HepG2 (cell line): ENCODE data around the gene AUH. TPM values are rescaled to one million over a fixed set of nuclear protein-coding genes. Genes with fewer than 3 reads are reported as not detected.

ENCODE experiments used
- HMG20B ChIP-seq: conservative IDR thresholded peaks from 2 replicates; pipeline ENCODE4 v1.6.1; 2016; ENCODE audit warnings: missing genetic modification reagents, missing compliant biosample characterization
- HMGA1 ChIP-seq: sonication (generic); formaldehyde crosslinking; conservative IDR thresholded peaks from 2 replicates; pipeline ENCODE4 v1.4.0; 2020; ENCODE audit warnings: missing genetic modification reagents
- PRMT3 ChIP-seq: sonication (generic); formaldehyde crosslinking; IDR thresholded peaks from 2 replicates; pipeline ENCODE4 v1.8.1; 2022; ENCODE audit warnings: low read depth, mild to moderate bottlenecking, moderate library complexity, missing genetic modification reagents, borderline replicate concordance
- RBAK ChIP-seq: sonication (generic); formaldehyde crosslinking; IDR thresholded peaks from 2 replicates; pipeline ENCODE4 v1.5.1; 2020; ENCODE audit warnings: mild to moderate bottlenecking, missing genetic modification reagents
- ZBTB3 ChIP-seq: sonication (generic); formaldehyde crosslinking; IDR thresholded peaks from 2 replicates; pipeline ENCODE4 v1.4.0; 2020; ENCODE audit warnings: low read depth, mild to moderate bottlenecking, moderate library complexity, missing genetic modification reagents, borderline replicate concordance
- ZNF317 ChIP-seq: sonication (generic); formaldehyde crosslinking; IDR thresholded peaks from 2 replicates; pipeline ENCODE4 v1.5.0; 2020; ENCODE audit warnings: mild to moderate bottlenecking, missing genetic modification reagents
- ZNF337 ChIP-seq: sonication (generic); formaldehyde crosslinking; IDR thresholded peaks from 2 replicates; pipeline ENCODE4 v1.5.1; 2020; ENCODE audit warnings: missing genetic modification reagents, low read depth, mild to moderate bottlenecking, borderline replicate concordance
- ZNF530 ChIP-seq: sonication (generic); formaldehyde crosslinking; IDR thresholded peaks from 2 replicates; pipeline ENCODE4 v1.5.0; 2020; ENCODE audit warnings: low read depth, mild to moderate bottlenecking, missing genetic modification reagents
- polyA plus RNA-seq, 8 experiments: library from polyadenylated mRNA; depleted of rRNA in 3 of 8; stranded (reverse) in 7 of 8; unstranded in 1 of 8; fragments of >200 nt; fragmentation: Illumina TruSeq in 4 of 8; extraction: Trizol in 4 of 8; gene quantifications; 2 replicates each; pipeline versions ENCODE4 v1.2.1 to v1.2.3, GENCODE V29; 2011 to 2016; ENCODE audit warnings: low read depth in 4 of 8, missing spikeins in 1 of 8, mixed read lengths in 1 of 8; ENCODE audit not compliant: insufficient read depth in 1 of 8
- total RNA-seq, 5 experiments: library from RNA; depleted of rRNA; stranded (reverse); fragments of >200 nt; fragmentation: Illumina TruSeq; extraction: Trizol; gene quantifications; 2 replicates each; pipeline ENCODE4 v1.2.3, GENCODE V29; 2016; ENCODE audit warnings: low read depth in 1 of 5
- TF ChIP-seq, protein P1 (sequence below): sonication (generic); formaldehyde crosslinking; conservative IDR thresholded peaks from 2 replicates; pipeline ENCODE4 v1.8.0; 2022; ENCODE audit warnings: mild to moderate bottlenecking, moderate library complexity, missing genetic modification reagents
- TF ChIP-seq, protein P2 (sequence below): sonication (generic); formaldehyde crosslinking; IDR thresholded peaks from 2 replicates; pipeline ENCODE4 v1.4.0; 2020; ENCODE audit warnings: mild to moderate bottlenecking, missing genetic modification reagents
- TF ChIP-seq, protein P3 (sequence below): sonication (generic); formaldehyde crosslinking; conservative IDR thresholded peaks from 2 replicates; pipeline ENCODE4 v1.4.0; 2020; ENCODE audit warnings: missing genetic modification reagents
- TF ChIP-seq, protein P4 (sequence below): fragments of 450-650 bp; IDR thresholded peaks from 2 replicates; pipeline ENCODE4 v1.6.1; 2017

The AUH gene
- total and polyA plus RNA-seq, 2 of the 13 experiments (the other 11 are each of a cell fraction or from before 2014, with no cell fraction given): 25.8 to 31.9 TPM

DNA sequence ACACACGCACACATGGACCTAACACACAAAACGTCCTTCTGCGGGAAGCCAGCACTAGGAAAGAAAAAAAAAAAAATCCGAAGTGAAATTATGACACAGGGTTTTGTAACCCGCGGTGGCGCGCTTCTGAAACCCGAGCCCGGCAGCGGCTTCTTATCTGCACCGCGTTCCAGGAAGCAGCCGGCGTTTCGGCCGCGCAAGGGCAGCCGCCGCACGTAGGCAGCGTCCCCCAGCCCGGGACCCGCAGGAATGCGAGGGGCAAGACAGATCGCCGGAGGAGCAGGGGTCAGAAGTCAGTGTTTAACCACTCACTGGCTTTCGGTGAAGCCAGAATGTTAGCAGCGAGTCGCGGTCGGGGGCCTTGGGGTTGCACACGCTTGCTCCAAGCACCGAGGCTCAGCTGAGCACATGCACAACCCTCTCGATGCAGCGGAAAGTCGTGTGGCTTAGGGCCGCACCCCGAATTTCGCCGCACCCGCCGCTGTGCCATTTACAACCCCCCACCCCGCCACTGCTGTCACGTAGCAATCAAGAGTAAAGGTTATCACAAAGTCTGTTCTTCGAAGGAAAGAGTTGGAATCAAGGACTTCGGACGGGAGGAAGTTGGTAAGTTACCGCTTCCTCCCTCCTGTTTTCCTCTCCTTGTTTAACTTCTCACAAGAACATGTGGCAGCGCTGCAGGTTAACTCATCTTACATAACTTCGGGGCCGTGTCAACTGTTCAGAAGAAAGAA, 167.9 kb downstream of the AUH start (continued):
- TF ChIP-seq HMG20B (CRISPR knock-in tag) (peak; percentile 75; the same call in 1 of the 2 replicates), ZNF337 (CRISPR knock-in tag) (no peak), ZBTB3 (peak; percentile 79; the same call in 1 of the 2 replicates), ZNF530 (no peak), PRMT3 (CRISPR knock-in tag) (peak; percentile 44; the same call in 1 of the 2 replicates), ZNF317 (peak; percentile 78), RBAK (CRISPR knock-in tag) (peak; percentile 80; the same call in 1 of the 2 replicates), HMGA1 (CRISPR knock-in tag) (no peak)
- TF ChIP-seq, protein P1, sequence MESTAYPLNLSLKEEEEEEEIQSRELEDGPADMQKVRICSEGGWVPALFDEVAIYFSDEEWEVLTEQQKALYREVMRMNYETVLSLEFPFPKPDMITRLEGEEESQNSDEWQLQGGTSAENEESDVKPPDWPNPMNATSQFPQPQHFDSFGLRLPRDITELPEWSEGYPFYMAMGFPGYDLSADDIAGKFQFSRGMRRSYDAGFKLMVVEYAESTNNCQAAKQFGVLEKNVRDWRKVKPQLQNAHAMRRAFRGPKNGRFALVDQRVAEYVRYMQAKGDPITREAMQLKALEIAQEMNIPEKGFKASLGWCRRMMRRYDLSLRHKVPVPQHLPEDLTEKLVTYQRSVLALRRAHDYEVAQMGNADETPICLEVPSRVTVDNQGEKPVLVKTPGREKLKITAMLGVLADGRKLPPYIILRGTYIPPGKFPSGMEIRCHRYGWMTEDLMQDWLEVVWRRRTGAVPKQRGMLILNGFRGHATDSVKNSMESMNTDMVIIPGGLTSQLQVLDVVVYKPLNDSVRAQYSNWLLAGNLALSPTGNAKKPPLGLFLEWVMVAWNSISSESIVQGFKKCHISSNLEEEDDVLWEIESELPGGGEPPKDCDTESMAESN (CRISPR knock-in tag): peak; percentile 69
- TF ChIP-seq, protein P2, sequence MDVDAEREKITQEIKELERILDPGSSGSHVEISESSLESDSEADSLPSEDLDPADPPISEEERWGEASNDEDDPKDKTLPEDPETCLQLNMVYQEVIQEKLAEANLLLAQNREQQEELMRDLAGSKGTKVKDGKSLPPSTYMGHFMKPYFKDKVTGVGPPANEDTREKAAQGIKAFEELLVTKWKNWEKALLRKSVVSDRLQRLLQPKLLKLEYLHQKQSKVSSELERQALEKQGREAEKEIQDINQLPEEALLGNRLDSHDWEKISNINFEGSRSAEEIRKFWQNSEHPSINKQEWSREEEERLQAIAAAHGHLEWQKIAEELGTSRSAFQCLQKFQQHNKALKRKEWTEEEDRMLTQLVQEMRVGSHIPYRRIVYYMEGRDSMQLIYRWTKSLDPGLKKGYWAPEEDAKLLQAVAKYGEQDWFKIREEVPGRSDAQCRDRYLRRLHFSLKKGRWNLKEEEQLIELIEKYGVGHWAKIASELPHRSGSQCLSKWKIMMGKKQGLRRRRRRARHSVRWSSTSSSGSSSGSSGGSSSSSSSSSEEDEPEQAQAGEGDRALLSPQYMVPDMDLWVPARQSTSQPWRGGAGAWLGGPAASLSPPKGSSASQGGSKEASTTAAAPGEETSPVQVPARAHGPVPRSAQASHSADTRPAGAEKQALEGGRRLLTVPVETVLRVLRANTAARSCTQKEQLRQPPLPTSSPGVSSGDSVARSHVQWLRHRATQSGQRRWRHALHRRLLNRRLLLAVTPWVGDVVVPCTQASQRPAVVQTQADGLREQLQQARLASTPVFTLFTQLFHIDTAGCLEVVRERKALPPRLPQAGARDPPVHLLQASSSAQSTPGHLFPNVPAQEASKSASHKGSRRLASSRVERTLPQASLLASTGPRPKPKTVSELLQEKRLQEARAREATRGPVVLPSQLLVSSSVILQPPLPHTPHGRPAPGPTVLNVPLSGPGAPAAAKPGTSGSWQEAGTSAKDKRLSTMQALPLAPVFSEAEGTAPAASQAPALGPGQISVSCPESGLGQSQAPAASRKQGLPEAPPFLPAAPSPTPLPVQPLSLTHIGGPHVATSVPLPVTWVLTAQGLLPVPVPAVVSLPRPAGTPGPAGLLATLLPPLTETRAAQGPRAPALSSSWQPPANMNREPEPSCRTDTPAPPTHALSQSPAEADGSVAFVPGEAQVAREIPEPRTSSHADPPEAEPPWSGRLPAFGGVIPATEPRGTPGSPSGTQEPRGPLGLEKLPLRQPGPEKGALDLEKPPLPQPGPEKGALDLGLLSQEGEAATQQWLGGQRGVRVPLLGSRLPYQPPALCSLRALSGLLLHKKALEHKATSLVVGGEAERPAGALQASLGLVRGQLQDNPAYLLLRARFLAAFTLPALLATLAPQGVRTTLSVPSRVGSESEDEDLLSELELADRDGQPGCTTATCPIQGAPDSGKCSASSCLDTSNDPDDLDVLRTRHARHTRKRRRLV (CRISPR knock-in tag): 0 out of 2 replicates have a peak, but pooled peaks have one; percentile 74
- TF ChIP-seq, protein P3, sequence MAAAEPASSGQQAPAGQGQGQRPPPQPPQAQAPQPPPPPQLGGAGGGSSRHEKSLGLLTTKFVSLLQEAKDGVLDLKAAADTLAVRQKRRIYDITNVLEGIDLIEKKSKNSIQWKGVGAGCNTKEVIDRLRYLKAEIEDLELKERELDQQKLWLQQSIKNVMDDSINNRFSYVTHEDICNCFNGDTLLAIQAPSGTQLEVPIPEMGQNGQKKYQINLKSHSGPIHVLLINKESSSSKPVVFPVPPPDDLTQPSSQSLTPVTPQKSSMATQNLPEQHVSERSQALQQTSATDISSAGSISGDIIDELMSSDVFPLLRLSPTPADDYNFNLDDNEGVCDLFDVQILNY (CRISPR knock-in tag): no peak
- TF ChIP-seq, protein P4, sequence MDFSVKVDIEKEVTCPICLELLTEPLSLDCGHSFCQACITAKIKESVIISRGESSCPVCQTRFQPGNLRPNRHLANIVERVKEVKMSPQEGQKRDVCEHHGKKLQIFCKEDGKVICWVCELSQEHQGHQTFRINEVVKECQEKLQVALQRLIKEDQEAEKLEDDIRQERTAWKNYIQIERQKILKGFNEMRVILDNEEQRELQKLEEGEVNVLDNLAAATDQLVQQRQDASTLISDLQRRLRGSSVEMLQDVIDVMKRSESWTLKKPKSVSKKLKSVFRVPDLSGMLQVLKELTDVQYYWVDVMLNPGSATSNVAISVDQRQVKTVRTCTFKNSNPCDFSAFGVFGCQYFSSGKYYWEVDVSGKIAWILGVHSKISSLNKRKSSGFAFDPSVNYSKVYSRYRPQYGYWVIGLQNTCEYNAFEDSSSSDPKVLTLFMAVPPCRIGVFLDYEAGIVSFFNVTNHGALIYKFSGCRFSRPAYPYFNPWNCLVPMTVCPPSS: no peak
